ENCODE measurements around the gene SMG6. TPM values are rescaled to one million over a fixed set of nuclear protein-coding genes. Genes with fewer than 3 reads are reported as not detected.

SMG6 gene
- total RNA-seq, 1 donor from 2014 or later, result 38.1 TPM

- H3K27ac Mint-ChIP-seq (ENCODE audit: unreplicated experiment), result no peak overlapping the region
- H3K4me3 Mint-ChIP-seq (ENCODE audit: unreplicated experiment), result no peak overlapping the region
- DNase-seq (ENCODE audit: low spot score), result no peak
- no peak for TF ChIP-seq CTCF (IDR thresholded peaks at IDR 0.05; ENCODE audit: unreplicated experiment)
- H3K4me1 Mint-ChIP-seq (ENCODE audit: unreplicated experiment), result peaks cover 17% of the 10 kb centered on the region
- H3K9me3 Mint-ChIP-seq (ENCODE audit: unreplicated experiment), result no peaks in the 10 kb centered on the region
- peaks cover 28% of the 10 kb centered on the region for H3K36me3 Mint-ChIP-seq (ENCODE audit: low read depth, unreplicated experiment)
- H3K27me3 Mint-ChIP-seq (ENCODE audit: unreplicated experiment), result peaks cover 1% of the 10 kb centered on the region
Observed at GRCh38 chr17:2239170-2239551, 64.4 kb downstream of the SMG6 start.

- H3K27me3 Mint-ChIP-seq (ENCODE audit: unreplicated experiment), result peaks cover 1% of the 10 kb centered on the region
- peaks cover 28% of the 10 kb centered on the region for H3K36me3 Mint-ChIP-seq (ENCODE audit: low read depth, unreplicated experiment)
- TF ChIP-seq CTCF (IDR thresholded peaks at IDR 0.05; ENCODE audit: unreplicated experiment), result no peak
- H3K4me1 Mint-ChIP-seq (ENCODE audit: unreplicated experiment), result peaks cover 12% of the 10 kb centered on the region
- H3K27ac Mint-ChIP-seq (ENCODE audit: unreplicated experiment), result no peak overlapping the region
- no peak overlapping the region for H3K4me3 Mint-ChIP-seq (ENCODE audit: unreplicated experiment)
- H3K9me3 Mint-ChIP-seq (ENCODE audit: unreplicated experiment), result no peaks in the 10 kb centered on the region
- DNase-seq (ENCODE audit: low spot score), result no peak
Observed at GRCh38 chr17:2238432-2239169, 65.0 kb downstream of the SMG6 start.

GRCh38 chr17:2237950-2238349 is 65.6 kb downstream of the SMG6 start:
- H3K27me3 Mint-ChIP-seq (ENCODE audit: unreplicated experiment), result peaks cover 1% of the 10 kb centered on the region
- peaks cover 26% of the 10 kb centered on the region for H3K36me3 Mint-ChIP-seq (ENCODE audit: low read depth, unreplicated experiment)
- no peak overlapping the region for H3K27ac Mint-ChIP-seq (ENCODE audit: unreplicated experiment)
- no peak overlapping the region for H3K4me3 Mint-ChIP-seq (ENCODE audit: unreplicated experiment)
- H3K9me3 Mint-ChIP-seq (ENCODE audit: unreplicated experiment), result no peaks in the 10 kb centered on the region
- TF ChIP-seq CTCF (IDR thresholded peaks at IDR 0.05; ENCODE audit: unreplicated experiment), result no peak
- H3K4me1 Mint-ChIP-seq (ENCODE audit: unreplicated experiment), result peaks cover 12% of the 10 kb centered on the region
- no peak for DNase-seq (ENCODE audit: low spot score)

GRCh38 chr17:2237521-2237921 is 66.1 kb downstream of the SMG6 start:
- Mint-ChIP-seq H3K4me3 (ENCODE audit: unreplicated experiment) (no peak overlapping the region), H3K4me1 (ENCODE audit: unreplicated experiment) (peaks cover 12% of the 10 kb centered on the region), H3K9me3 (ENCODE audit: unreplicated experiment) (no peaks in the 10 kb centered on the region)

More at GRCh38 chr17:2237521-2237921, 66.1 kb downstream of the SMG6 start:
- no peak overlapping the region for H3K27ac Mint-ChIP-seq (ENCODE audit: unreplicated experiment)
- H3K27me3 Mint-ChIP-seq (ENCODE audit: unreplicated experiment), result peaks cover 1% of the 10 kb centered on the region
- no peak for DNase-seq (ENCODE audit: low spot score)
- peaks cover 26% of the 10 kb centered on the region for H3K36me3 Mint-ChIP-seq (ENCODE audit: low read depth, unreplicated experiment)
- TF ChIP-seq CTCF (IDR thresholded peaks at IDR 0.05; ENCODE audit: unreplicated experiment), result no peak

All from endothelial cell (in vitro differentiated cells).